Measurements from ENCODE around the gene DUSP28.

GRCh38 chr2:240570531-240571313, 10.6 kb downstream of the DUSP28 start:
- TF ChIP-seq EZH2 (IDR thresholded peaks at IDR 0.05) (no peak), CTCF (IDR thresholded peaks at IDR 0.05) (no peak)
